ENCODE results near the gene NAALADL2.

GRCh38 chr3:175807175-175807574, 948.0 kb downstream of the NAALADL2 start:
- TF ChIP-seq CTCF (IDR thresholded peaks at IDR 0.05 in 4 of 5, conservative IDR thresholded peaks at IDR 0.05 in 1 of 5) = no peak
- TF ChIP-seq POLR2A (IDR thresholded peaks at IDR 0.05) = no peak

Measured in gastrocnemius medialis (tissue), 4 donors.